ENCODE results near the gene ERCC8.

Gene ERCC8

GRCh38 chr5:60943624-60944023 is 1.2 kb downstream of the ERCC8 start:
- Histone ChIP-seq H3K9me3 (ENCODE audit: control insufficient read depth, insufficient read depth, low read depth, low read length) (no peaks in the 10 kb centered on the region), H3K27ac (ENCODE audit: extremely low read depth, low read depth, low read length) (no peak overlapping the region), H3K4me1 (ENCODE audit: control insufficient read depth, insufficient read depth, low read length) (no peaks in the 10 kb centered on the region), H3K36me3 (ENCODE audit: control insufficient read depth in 2 of 2, insufficient read depth in 1 of 2, low read length in 2 of 2) (peaks cover 0 to 4% of the 10 kb centered on the region in 2 experiments; a peak in 2 of 3 replicates), H3K4me3 (ENCODE audit: low read depth, low read length) (no peak overlapping the region)
- POLR2A ChIA-PET: no interaction called here
- CTCF ChIA-PET: no interaction called here
- TF ChIP-seq PRDM1 (tag by site-specific recombination; IDR thresholded peaks at IDR 0.05) (peak; percentile 91), AEBP2 (tag by site-specific recombination; IDR thresholded peaks at IDR 0.05; ENCODE audit: borderline replicate concordance) (no peak), ZNF341 (tag by site-specific recombination; IDR thresholded peaks at IDR 0.05; ENCODE audit: low read depth) (no peak), ZNF292 (tag by site-specific recombination; IDR thresholded peaks at IDR 0.05; ENCODE audit: borderline replicate concordance, low read depth) (no peak), ZBTB48 (tag by site-specific recombination; IDR thresholded peaks at IDR 0.05) (no peak), KLF8 (tag by site-specific recombination; IDR thresholded peaks at IDR 0.05) (no peak), ZNF549 (tag by site-specific recombination; IDR thresholded peaks at IDR 0.05) (no peak)

DNA sequence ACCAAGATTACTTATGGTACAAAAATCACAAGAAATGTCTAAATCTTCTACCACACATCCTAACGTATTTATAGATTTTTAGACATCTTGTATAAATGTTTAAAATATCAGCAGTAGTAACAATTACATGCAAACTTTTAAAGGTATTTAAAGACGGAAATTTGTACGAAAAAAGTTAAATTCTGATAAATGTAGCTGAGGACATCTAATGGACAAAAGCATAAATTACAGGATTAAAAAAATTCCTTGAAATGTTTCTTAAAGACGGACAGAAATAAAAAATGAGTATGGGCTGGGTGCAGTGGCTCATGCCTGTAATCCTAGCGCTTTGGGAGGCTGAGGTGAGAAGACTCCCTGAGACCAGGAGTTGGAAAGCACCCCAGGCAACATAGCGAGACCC is 15.8 kb downstream of the ERCC8 start:
- no peaks in the 10 kb centered on the region for H3K9me3 ChIP-seq (ENCODE audit: control insufficient read depth, insufficient read depth, low read depth, low read length)
- H3K4me3 ChIP-seq (ENCODE audit: low read depth, low read length): no peak overlapping the region
- ChIA-PET POLR2A (no interaction called here), CTCF (interaction anchor here (0.6 to 0.7 kb wide), 4 partner anchors 23 to 1132 kb away, joined by 4 to 7 read pairs (median 4); no protein-coding TSS in a partner anchor)
- no peak overlapping the region for H3K27ac ChIP-seq (ENCODE audit: extremely low read depth, low read depth, low read length)
- H3K4me1 ChIP-seq (ENCODE audit: control insufficient read depth, insufficient read depth, low read length): no peaks in the 10 kb centered on the region; the same call in 1 of the 2 replicates
- peaks cover 14 to 15% of the 10 kb centered on the region in 2 experiments for H3K36me3 ChIP-seq (ENCODE audit: control insufficient read depth in 2 of 2, insufficient read depth in 1 of 2, low read length in 2 of 2)
- TF ChIP-seq KLF8 (tag by site-specific recombination; IDR thresholded peaks at IDR 0.05) (no peak), ZNF654 (tag by site-specific recombination; IDR thresholded peaks at IDR 0.05; ENCODE audit: low read depth) (peak; percentile 24; the same call in 1 of the 2 replicates)

DNA sequence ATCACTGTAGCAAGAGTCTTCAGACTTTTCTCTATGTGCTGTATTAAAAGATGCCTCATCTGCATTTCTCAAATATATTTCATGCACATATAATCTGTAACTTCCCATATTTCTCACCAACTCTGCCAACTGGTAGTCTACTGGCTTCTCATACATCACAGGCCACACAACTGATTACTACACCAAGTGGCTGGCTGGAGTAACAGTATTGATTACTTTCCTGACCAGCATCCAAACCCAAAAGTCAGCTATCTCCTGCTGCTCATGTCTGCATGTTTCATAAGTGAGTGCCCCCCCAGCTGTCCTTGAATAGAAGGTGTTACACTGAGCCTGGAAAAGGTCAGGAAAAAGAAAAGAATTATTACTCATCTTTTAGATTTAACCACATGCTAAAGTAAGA is 17.4 kb downstream of the ERCC8 start:
- TF ChIP-seq GLI2 (tag by site-specific recombination; IDR thresholded peaks at IDR 0.05; ENCODE audit: borderline replicate concordance, low read depth) (no peak), ZNF654 (tag by site-specific recombination; IDR thresholded peaks at IDR 0.05; ENCODE audit: low read depth) (no peak), YY2 (tag by site-specific recombination; IDR thresholded peaks at IDR 0.05) (no peak), ZNF621 (tag by site-specific recombination; IDR thresholded peaks at IDR 0.05) (no peak), OVOL3 (tag by site-specific recombination; IDR thresholded peaks at IDR 0.05) (no peak), SCRT1 (tag by site-specific recombination; IDR thresholded peaks at IDR 0.05; ENCODE audit: borderline replicate concordance) (no peak), ZNF174 (tag by site-specific recombination; IDR thresholded peaks at IDR 0.05) (no peak), BCL11B (tag by site-specific recombination; IDR thresholded peaks at IDR 0.05; ENCODE audit: low read depth) (no peak), SP7 (tag by site-specific recombination; IDR thresholded peaks at IDR 0.05) (no peak), ZNF292 (tag by site-specific recombination; IDR thresholded peaks at IDR 0.05; ENCODE audit: borderline replicate concordance, low read depth) (no peak), ZNF600 (tag by site-specific recombination; IDR thresholded peaks at IDR 0.05) (no peak)
- TF ChIP-seq, protein P1, sequence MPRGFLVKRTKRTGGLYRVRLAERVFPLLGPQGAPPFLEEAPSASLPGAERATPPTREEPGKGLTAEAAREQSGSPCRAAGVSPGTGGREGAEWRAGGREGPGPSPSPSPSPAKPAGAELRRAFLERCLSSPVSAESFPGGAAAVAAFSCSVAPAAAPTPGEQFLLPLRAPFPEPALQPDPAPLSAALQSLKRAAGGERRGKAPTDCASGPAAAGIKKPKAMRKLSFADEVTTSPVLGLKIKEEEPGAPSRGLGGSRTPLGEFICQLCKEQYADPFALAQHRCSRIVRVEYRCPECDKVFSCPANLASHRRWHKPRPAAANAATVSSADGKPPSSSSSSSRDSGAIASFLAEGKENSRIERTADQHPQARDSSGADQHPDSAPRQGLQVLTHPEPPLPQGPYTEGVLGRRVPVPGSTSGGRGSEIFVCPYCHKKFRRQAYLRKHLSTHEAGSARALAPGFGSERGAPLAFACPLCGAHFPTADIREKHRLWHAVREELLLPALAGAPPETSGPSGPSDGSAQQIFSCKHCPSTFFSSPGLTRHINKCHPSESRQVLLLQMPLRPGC (tag by site-specific recombination; IDR thresholded peaks at IDR 0.05): no peak
- TF ChIP-seq, protein P2, sequence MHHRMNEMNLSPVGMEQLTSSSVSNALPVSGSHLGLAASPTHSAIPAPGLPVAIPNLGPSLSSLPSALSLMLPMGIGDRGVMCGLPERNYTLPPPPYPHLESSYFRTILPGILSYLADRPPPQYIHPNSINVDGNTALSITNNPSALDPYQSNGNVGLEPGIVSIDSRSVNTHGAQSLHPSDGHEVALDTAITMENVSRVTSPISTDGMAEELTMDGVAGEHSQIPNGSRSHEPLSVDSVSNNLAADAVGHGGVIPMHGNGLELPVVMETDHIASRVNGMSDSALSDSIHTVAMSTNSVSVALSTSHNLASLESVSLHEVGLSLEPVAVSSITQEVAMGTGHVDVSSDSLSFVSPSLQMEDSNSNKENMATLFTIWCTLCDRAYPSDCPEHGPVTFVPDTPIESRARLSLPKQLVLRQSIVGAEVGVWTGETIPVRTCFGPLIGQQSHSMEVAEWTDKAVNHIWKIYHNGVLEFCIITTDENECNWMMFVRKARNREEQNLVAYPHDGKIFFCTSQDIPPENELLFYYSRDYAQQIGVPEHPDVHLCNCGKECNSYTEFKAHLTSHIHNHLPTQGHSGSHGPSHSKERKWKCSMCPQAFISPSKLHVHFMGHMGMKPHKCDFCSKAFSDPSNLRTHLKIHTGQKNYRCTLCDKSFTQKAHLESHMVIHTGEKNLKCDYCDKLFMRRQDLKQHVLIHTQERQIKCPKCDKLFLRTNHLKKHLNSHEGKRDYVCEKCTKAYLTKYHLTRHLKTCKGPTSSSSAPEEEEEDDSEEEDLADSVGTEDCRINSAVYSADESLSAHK (tag by site-specific recombination; IDR thresholded peaks at IDR 0.05): no peak
- ChIA-PET POLR2A (no interaction called here), CTCF (interaction anchor here (1.2 kb wide), 1 partner anchor 239 kb away, joined by 5 read pairs; no protein-coding TSS in a partner anchor)
- Histone ChIP-seq H3K27ac (ENCODE audit: extremely low read depth, low read depth, low read length) (no peak overlapping the region), H3K36me3 (ENCODE audit: control insufficient read depth in 2 of 2, insufficient read depth in 1 of 2, low read length in 2 of 2) (peaks cover 14 to 15% of the 10 kb centered on the region in 2 experiments), H3K4me3 (ENCODE audit: low read depth, low read length) (no peak overlapping the region), H3K9me3 (ENCODE audit: control insufficient read depth, insufficient read depth, low read depth, low read length) (no peaks in the 10 kb centered on the region), H3K4me1 (ENCODE audit: control insufficient read depth, insufficient read depth, low read length) (no peaks in the 10 kb centered on the region; the same call in 1 of the 2 replicates)
